Spleen (tissue), 11 donors: Measurements from ENCODE around the gene SMAD6. TPM values are rescaled to one million over a fixed set of nuclear protein-coding genes. Genes with fewer than 3 reads are reported as not detected.

ENCODE experiments used
- DNase-seq: peaks from one replicate; pipeline ENCODE4 v3.0.0-alpha.2; 2020
- H3K27ac ChIP-seq, 8 donors: fragments of 200-600 bp; sonication (generic) in 7 of 8; 1 replicate in 4 of 8; 2 replicates in 4 of 8; pipeline versions ENCODE4 v1.5.0 to v1.8.0; 2016 to 2021; ENCODE audit warnings: inconsistent platforms in 4 of 8, mild to moderate bottlenecking in 4 of 8, moderate library complexity in 1 of 8
- H3K27me3 ChIP-seq, 7 donors: fragments of 200-600 bp; sonication (generic) in 6 of 7; replicated peaks in 1 of 7; 1 replicate in 4 of 7; 2 replicates in 3 of 7; pipeline versions ENCODE4 v1.5.0 to v1.8.0; 2016 to 2021; ENCODE audit warnings: inconsistent platforms in 3 of 7, mild to moderate bottlenecking in 1 of 7
- H3K36me3 ChIP-seq, 6 donors: fragments of 200-600 bp; sonication (generic) in 5 of 6; 1 replicate in 4 of 6; 2 replicates in 2 of 6; pipeline versions ENCODE4 v1.5.0 to v1.8.0; 2016 to 2021; ENCODE audit warnings: inconsistent platforms in 2 of 6
- H3K4me1 ChIP-seq, 6 donors: fragments of 200-600 bp; sonication (generic) in 5 of 6; 1 replicate in 3 of 6; 2 replicates in 3 of 6; pipeline versions ENCODE4 v1.5.0 to v1.8.0; 2016 to 2021; ENCODE audit warnings: inconsistent platforms in 3 of 6
- H3K4me3 ChIP-seq, 8 donors: fragments of 200-600 bp; sonication (generic) in 7 of 8; 1 replicate in 4 of 8; 2 replicates in 4 of 8; pipeline versions ENCODE4 v1.5.0 to v1.8.0; 2016 to 2021; ENCODE audit warnings: inconsistent platforms in 4 of 8, mild to moderate bottlenecking in 4 of 8, moderate library complexity in 2 of 8
- H3K9me3 ChIP-seq, 8 donors: fragments of 200-600 bp; sonication (generic) in 7 of 8; 1 replicate in 4 of 8; 2 replicates in 4 of 8; pipeline versions ENCODE4 v1.5.0 to v1.8.0; 2016 to 2021; ENCODE audit warnings: inconsistent platforms in 4 of 8
- CTCF ChIP-seq, 11 experiments: fragments of 200-600 bp in 7 of 11; fragments of 450-650 bp in 4 of 11; sonication (generic) in 4 of 11; IDR thresholded peaks in 8 of 11; conservative IDR thresholded peaks in 3 of 11; 1 replicate in 7 of 11; 2 replicates in 4 of 11; pipeline versions ENCODE4 v1.4.0 to v1.8.0; 2016 to 2021; ENCODE audit warnings: antibody characterized with exemption in 11 of 11, inconsistent platforms in 4 of 11, mild to moderate bottlenecking in 1 of 11
- POLR2A ChIP-seq, 3 donors: fragments of 450-650 bp; IDR thresholded peaks; one replicate each; pipeline ENCODE4 v1.5.1; 2017; ENCODE audit warnings: antibody characterized with exemption in 3 of 3, mild to moderate bottlenecking in 1 of 3
- POLR2AphosphoS5 ChIP-seq, 3 donors: sonication (generic); formaldehyde crosslinking; IDR thresholded peaks; one replicate each; pipeline ENCODE4 v1.5.1; 2017; ENCODE audit warnings: antibody characterized with exemption in 3 of 3
- WGBS, 5 donors: extraction: QIAGEN DNeasy Blood & Tissue Kit in 3 of 5; methylation state at CpG; one replicate each; pipeline versions ENCODE4 v1.1.5 to v1.1.7; 2013 to 2018; 5-methylcytosine and 5-hydroxymethylcytosine counted together
- intact Hi-C: fragments of 100-400 bp; cut with DNase I; formaldehyde crosslinking; loops from one replicate; pipeline ENCODE4 v1.15.0; 2023; ENCODE audit warnings: low total_unique reads
- polyA plus RNA-seq, 3 donors: library from polyadenylated mRNA; stranded (reverse); fragments of 200-250 nt; gene quantifications; one replicate each; pipeline ENCODE4 v1.2.1, GENCODE V29; 2013
- total RNA-seq, 7 donors: library from RNA; depleted of rRNA in 3 of 7; stranded (reverse); fragments of >200 nt in 3 of 7; fragmentation: NEBNext Ultra II Directional in 4 of 7; extraction: Animal tissue kit (Norgen Biotek cat#: 25700) in 4 of 7; gene quantifications; one replicate each; pipeline versions ENCODE4 v1.1.0 to v1.2.1, GENCODE V29; 2016 to 2021
- donor health status: healthy with polysubstance abuse.
- donor health status: DM: no; HTN: no; CAD: no; lungs with moderate emphysema.
- donor health status: DM: no; HTN: no; CAD: no.
- donor health status: Bipolar disorder and iron deficiency.
- donor health status: healthy.
- donor health status: DM: no; HTN: no; CAD: no.
- donor health status: DM: yes; HTN: yes; CAD: no.

The SMAD6 gene
- total and polyA plus RNA-seq, 10 donors, result 0.72 to 14.0 (median 4.8) TPM

GRCh38 chr15:66766282-66767230, 64.5 kb downstream of the SMAD6 start:
- H3K27me3 ChIP-seq, result peaks cover 0 to 58% (median 0%) of the 10 kb centered on the region in 7 donors
- no peak overlapping the region for H3K4me3 ChIP-seq
- no peak for TF ChIP-seq CTCF (IDR thresholded peaks at IDR 0.05 in 8 of 11, conservative IDR thresholded peaks at IDR 0.05 in 3 of 11)
- TF ChIP-seq POLR2AphosphoS5 (IDR thresholded peaks at IDR 0.05), result no peak
- no peak for TF ChIP-seq POLR2A (IDR thresholded peaks at IDR 0.05)
- no peak overlapping the region for H3K27ac ChIP-seq
- H3K9me3 ChIP-seq, result no peaks in the 10 kb centered on the region
- intact Hi-C loops, result no loop called here
- no peaks in the 10 kb centered on the region for H3K36me3 ChIP-seq
- no peak for DNase-seq
- 53 to 68% (median 63%) methylated on average over 7 of the region's 7 CpGs for WGBS, 5 donors
- peaks cover 9 to 51% (median 31%) of the 10 kb centered on the region in 6 donors for H3K4me1 ChIP-seq

GRCh38 chr15:66767240-66767659, 65.2 kb downstream of the SMAD6 start:
- Histone ChIP-seq H3K4me3 (no peak overlapping the region), H3K36me3 (no peaks in the 10 kb centered on the region), H3K27ac (no peak overlapping the region), H3K9me3 (no peaks in the 10 kb centered on the region), H3K4me1 (peaks cover 9 to 44% (median 28%) of the 10 kb centered on the region in 6 donors), H3K27me3 (peaks cover 0 to 51% (median 0%) of the 10 kb centered on the region in 7 donors)
- intact Hi-C loops, result no loop called here
- no peak for TF ChIP-seq CTCF (IDR thresholded peaks at IDR 0.05 in 8 of 11, conservative IDR thresholded peaks at IDR 0.05 in 3 of 11)
- TF ChIP-seq POLR2A (IDR thresholded peaks at IDR 0.05), result no peak
- TF ChIP-seq POLR2AphosphoS5 (IDR thresholded peaks at IDR 0.05), result no peak
- DNase-seq, result peak; percentile 20
- 85 to 93% (median 89%) methylated on average over 3 of the region's 3 CpGs for WGBS, 5 donors

- H3K9me3 ChIP-seq, result no peaks in the 10 kb centered on the region
- peak; percentile 30 for DNase-seq
- H3K4me3 ChIP-seq, result no peak overlapping the region
- intact Hi-C loops, result no loop called here
- H3K36me3 ChIP-seq, result no peaks in the 10 kb centered on the region
- H3K4me1 ChIP-seq, result peaks cover 0 to 41% (median 22%) of the 10 kb centered on the region in 6 donors
- WGBS, 5 donors, result 62 to 94% (median 76%) methylated on average over 8 of the region's 8 CpGs
- TF ChIP-seq CTCF (IDR thresholded peaks at IDR 0.05 in 8 of 11, conservative IDR thresholded peaks at IDR 0.05 in 3 of 11), result no peak
- TF ChIP-seq POLR2AphosphoS5 (IDR thresholded peaks at IDR 0.05), result no peak
- TF ChIP-seq POLR2A (IDR thresholded peaks at IDR 0.05), result no peak
- peaks cover 0 to 33% (median 0%) of the 10 kb centered on the region in 7 donors for H3K27me3 ChIP-seq
- no peak overlapping the region for H3K27ac ChIP-seq
Observed at GRCh38 chr15:66768987-66769386, 67.0 kb downstream of the SMAD6 start.
